Measurements from ENCODE around the gene ROR2.

The ROR2 gene

GRCh38 chr9:91773156-91773555 lies 176.9 kb downstream of the ROR2 start:
- DNase-seq (ENCODE audit: low read depth in 3 of 3), result no peak

DNA sequence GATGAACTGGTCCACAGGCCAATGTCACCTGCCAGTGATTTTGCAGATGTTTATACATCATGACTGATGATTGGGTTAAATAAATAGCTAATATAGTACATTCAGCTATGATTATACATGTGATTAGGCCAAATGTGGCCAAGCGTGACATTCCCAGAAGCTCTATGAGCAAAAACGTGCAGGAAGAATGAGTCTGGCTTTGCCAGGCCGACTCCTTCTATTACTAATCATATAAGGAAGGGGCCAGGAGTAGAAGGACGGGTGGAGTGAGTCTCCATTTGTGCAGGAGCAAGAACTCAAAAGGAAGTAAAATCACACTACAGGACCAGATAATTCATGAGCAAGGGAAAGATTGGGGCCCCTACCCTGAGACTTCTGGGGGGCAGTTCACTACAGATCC lies 178.2 kb downstream of the ROR2 start:
- no peak for DNase-seq (ENCODE audit: low read depth in 3 of 3)

- DNase-seq (ENCODE audit: low read depth in 3 of 3), result no peak
Measured at GRCh38 chr9:91771027-91771426, 179.0 kb downstream of the ROR2 start.

DNA sequence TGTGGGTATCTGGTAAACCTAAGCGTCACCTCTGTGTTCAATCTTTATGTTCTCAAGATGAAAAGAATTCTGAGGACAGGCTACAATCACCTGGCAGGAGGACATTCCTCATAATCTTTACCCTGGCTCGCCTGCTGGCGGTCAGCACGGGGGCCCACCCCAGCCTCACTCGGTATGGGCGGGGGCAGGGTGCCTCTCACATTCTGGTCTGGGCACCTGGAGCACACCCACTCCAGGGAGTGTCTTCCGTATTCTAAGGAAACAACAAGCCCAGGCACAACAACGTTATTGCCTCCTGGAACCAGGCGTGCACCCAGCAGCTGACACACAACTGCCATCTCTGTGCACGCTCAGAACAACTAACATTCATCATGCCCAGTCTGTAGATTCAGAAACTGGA lies 179.8 kb downstream of the ROR2 start:
- DNase-seq (ENCODE audit: low read depth in 3 of 3), result no peak

DNA sequence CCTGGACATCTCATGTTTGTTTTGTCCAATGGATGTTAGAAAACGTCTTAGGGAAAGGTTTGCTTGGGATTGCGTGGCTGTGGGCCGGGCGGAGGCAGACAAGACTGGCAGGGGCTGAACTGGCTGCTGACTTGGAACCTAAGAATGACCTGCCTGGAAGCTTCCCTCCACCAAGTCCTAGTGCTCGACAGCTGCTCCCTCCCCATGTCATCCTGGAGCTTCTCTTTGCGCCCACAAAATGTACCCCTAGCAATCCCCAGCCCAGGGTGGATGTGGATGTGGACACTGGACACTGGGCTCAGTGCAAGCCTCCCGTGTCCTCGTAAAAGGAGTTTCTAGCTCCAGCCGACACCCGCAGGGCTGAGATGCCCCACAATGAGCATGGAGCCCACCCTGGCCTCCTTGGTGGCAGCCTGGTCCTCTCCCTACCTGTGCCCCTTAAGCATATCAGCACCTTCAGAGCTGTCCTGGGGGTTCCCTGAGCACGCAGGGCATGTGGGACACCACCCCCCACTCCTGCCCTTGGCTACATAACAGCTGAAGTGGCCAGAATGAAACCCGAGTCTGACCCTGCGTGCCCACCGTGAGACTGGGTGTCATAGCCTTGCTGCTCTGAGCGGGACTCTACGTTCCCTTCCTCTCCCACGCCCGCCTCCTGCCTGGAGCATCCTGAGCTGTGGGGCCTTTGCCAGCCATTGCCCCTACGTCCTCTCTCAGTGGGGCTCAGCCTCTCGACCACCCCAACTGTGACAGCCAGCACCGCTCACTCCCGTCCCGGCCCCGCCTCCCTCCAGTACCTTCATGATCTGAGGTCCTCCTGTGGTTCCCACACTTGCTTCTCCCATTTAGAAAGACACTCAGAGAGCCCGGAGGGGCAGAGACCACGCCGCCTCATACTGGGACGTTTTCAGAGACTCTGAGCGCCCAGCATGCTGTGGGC lies 180.8 kb downstream of the ROR2 start:
- DNase-seq (ENCODE audit: low read depth in 3 of 3), result no peak

DNA sequence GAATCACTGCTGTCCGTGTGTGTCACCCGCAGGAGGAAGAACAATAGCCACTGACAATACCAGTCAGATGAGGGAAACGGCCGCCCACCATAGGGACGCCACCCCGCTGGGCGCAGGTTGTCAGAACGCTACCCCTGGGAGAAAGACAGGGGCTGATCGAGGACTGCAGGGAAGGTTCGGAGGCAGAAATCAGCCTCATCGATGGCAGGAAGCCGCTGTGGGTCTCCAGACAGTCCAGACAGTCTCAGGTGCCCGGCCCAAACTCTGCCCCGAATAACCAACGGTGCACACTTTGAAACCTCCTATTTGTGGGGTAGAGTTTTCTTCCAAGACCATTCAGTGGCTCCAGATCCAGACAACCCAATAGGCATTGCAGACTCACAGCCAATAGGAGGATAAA lies 181.5 kb downstream of the ROR2 start:
- DNase-seq (ENCODE audit: low read depth in 3 of 3), result no peak

GRCh38 chr9:91766315-91767069 lies 183.5 kb downstream of the ROR2 start:
- no peak for DNase-seq (ENCODE audit: low read depth in 3 of 3)

GRCh38 chr9:91765296-91765695 lies 184.7 kb downstream of the ROR2 start:
- DNase-seq (ENCODE audit: low read depth in 3 of 3), result no peak

DNA sequence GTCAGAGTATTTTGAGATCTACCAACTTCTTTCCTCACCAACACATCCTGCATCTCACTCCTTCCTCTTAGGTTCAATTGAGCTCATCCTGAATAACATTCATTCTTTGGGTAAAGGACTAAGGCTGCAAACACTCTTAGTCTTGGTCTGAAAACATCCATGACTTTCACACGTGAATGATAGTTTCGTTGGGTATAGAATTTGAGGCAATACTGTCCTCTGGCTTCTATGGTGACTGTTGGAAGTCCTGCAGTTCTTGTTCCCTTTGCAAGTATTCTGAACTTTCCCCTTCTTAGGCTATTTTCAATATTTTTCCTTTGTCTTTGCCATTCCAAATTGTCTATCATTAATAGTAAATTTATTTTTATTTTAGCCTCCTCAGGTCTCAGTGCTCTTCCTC lies 185.4 kb downstream of the ROR2 start:
- no peak for DNase-seq (ENCODE audit: low read depth in 3 of 3)

DNA sequence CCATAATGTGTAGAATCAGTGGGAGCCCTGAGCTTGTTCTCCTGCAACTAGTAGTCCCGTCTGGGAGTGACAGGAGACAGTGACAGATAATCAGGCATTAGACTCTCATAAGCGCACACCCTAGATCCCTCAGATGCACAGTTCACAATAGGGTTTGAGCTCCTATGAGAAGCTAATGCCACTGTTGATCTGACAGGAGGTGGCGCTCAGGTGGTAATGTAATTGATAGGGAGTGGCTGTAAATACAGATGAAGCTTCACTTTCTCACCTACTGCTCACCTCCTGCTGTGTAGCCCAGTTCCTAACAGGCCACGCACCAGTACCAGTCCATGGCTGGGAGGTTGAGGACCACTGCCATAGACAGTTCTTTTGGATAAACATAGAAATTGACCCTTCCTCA lies 188.7 kb downstream of the ROR2 start:
- DNase-seq (ENCODE audit: low read depth in 3 of 3), result no peak

DNA sequence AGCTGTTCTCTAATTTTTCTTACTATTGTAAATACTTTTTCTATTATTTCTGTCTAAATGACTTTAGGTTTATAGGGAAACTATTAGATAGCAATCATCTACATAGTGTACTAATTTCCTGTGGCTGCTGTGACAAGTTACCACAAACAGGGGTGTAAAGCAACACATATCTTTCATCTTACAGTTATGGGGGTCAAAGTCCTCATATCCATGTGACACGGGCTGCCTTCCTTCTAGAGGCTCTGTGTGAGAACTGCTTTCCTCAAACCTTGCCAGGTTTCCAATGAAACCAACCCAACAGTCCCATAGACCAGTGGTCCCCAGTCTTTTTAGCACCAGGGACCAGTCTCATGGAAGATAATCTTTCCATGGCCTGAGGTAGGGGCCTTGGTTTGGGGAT lies 189.1 kb downstream of the ROR2 start:
- no peak for DNase-seq (ENCODE audit: low read depth in 3 of 3)

DNA sequence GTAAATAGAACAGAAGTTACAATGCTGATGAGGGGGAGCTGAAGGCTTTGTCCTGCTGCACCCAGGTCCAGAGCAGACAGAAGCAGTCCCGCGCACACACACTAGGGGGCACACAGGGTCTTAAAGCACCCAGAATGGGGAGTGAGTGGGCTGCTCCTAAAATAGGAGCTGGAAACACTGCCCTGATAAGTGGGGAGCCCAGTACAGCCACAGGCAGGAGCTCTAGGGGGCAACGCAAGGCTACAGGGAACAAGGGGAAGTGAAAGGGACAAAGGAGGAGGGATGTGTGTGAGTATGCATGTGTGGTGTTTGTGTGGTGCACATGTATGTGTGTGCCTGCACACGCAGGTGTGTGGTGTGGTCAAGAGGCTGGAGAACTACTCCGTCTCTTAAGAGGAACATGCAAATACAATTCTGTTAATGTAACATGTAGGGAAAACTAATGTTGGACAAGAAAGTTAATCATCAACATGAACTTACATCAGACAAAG lies 191.5 kb downstream of the ROR2 start:
- DNase-seq (ENCODE audit: low read depth in 3 of 3), result peak in 2 of 3 experiments; percentile 7 to 39

DNA sequence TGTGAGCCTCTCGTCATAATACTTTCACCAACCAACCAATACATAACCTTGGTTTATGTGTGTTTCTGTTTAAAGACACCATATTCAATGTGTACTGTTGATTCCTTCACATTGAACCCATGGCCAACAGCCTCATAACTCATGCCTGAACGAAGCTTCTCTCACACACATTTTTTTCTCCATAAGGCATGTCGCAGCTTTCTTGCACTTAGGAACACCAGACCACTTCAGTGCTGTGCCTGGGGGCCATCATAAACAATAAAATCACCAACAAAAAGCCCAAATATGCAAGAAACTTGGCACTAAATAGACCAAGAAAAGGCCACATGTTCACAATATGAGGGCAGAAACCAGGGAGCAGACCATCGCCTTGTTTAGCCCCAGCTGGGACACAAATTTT lies 192.2 kb downstream of the ROR2 start:
- DNase-seq (ENCODE audit: low read depth in 3 of 3), result no peak

- DNase-seq (ENCODE audit: low read depth in 3 of 3), result no peak
Measured at GRCh38 chr9:91756510-91756780, 193.6 kb downstream of the ROR2 start.

DNA sequence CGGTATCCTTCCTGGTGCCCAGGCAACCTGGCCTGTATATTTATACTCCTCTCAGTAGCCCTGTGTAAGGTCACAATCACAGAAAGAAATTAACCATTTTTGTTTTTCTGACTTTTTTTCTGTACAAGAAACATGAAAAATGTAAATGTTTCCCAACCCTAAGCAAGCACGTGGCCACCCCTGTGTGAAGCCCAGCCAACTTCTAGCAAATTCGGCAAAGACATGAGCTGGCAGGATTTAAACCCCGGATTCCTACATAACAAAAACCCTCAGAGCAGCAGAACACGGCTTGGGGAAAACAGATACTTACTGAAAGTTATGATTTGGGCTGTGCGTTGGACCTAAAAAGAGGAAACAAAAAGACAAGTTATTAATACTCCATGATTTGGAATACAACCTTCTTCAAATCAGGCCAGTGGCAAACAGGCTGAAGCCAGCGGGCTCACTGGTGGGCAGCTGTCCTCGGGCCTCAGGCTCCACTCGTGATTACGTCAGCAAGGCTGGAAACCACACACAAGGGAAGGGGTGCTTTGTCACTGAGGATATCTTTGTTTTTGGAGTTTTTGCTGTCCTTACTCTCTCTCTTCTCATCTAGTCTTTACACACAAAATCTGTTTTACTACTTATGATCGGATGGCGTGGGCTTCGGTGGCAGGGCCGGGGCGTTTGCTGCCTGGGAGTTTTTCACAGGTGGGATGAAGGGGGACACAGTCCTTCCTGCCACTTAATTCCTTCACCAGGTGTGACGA lies 194.1 kb downstream of the ROR2 start:
- DNase-seq (ENCODE audit: low read depth in 3 of 3), result no peak

GRCh38 chr9:91753711-91754110 lies 196.3 kb downstream of the ROR2 start:
- DNase-seq (ENCODE audit: low read depth in 3 of 3), result no peak

- no peak for DNase-seq (ENCODE audit: low read depth in 3 of 3)
Measured at GRCh38 chr9:91751922-91752321, 198.1 kb downstream of the ROR2 start.

DNA sequence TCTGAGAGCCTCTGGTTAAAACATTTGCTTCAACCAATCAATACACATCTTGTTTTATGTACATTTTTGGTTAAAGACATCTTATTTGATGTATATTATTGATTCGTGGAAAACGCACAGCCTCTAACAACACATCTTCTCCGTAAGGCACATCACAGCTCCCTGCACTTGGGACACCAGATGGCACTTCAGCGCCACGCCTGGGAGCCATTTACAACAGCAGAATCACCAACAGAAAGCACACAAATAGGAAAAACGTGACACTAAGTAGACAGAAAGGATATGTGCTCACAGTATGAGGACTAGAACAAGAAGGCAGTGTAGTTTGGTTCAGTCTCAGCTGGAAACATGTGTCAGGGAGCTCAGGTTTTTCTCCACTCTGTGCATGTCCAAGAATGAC lies 199.7 kb downstream of the ROR2 start:
- DNase-seq (ENCODE audit: low read depth in 3 of 3), result no peak

DNA sequence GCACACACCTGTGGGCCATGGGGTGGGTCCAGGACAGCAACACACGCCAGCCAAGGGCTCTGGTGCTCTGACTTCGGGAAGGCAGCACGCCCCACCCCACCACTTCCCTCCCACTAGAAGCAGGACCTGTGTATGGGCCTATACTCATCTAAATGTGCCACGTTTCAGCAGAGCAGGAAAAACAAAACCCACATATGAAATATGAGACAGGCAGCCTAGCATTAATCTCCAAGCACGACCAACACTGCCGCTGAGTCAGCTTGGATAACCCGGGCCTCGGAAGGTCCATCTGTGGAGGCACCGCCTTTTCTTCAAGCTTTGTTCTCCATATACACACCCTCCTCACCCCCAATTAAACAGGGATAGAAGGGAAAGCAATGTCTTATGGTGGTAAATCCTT lies 203.1 kb downstream of the ROR2 start:
- DNase-seq (ENCODE audit: low read depth in 3 of 3), result no peak

- no peak for DNase-seq (ENCODE audit: low read depth in 3 of 3)
Measured at GRCh38 chr9:91746357-91746756, 203.7 kb downstream of the ROR2 start.

DNA sequence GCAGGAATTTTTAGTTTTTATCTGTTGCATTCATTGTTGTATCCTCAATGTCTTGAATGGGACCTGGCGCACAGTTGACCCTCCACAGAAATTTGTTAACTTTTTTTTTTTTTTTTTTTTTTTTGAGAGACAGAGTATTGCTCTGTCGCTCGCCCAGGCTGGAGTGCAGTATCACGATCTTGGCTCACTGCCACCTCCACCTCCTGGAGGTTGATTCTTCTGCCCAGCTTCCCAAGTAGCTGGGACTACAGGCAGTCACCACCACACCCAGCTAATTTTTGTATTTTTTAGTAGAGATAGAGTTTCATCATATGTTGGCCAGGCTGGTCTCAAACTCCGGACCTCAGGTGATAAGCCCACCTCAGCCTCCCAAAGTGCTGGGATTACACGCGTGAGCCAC lies 205.9 kb downstream of the ROR2 start:
- DNase-seq (ENCODE audit: low read depth in 3 of 3), result no peak

DNA sequence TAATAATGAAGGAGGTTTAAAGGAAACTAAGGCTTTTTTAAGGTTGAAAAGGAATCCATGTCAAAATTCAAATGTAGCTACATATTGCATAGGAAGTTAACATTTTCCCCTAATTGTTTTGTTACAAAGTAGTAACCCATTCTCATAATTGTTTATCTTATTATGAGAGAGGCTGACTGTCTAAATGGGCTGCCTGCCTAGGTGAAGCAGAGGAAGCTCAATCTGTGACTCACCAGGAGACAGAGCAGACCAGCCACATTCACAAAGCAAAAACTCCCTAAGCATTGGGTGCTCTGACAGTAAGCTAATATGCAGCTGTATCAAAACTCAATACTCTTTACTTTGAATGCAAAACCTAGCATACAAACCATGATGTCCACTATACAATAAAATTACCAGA lies 208.5 kb downstream of the ROR2 start:
- no peak for DNase-seq (ENCODE audit: low read depth in 3 of 3)
